Esophagus squamous epithelium (tissue), 5 donors: ENCODE measurements around the gene ARMC7. TPM values are rescaled to one million over a fixed set of nuclear protein-coding genes. Genes with fewer than 3 reads are reported as not detected.

Experiments used
- DNase-seq: peaks from one replicate; lab custom pipeline; 2025; lab: John Stamatoyannopoulos, UW
- H3K27ac ChIP-seq, 4 donors: fragments of 200-600 bp; sonication (generic); one replicate each; pipeline ENCODE4 v1.5.1; 2016 to 2019; ENCODE audit warnings: mild to moderate bottlenecking in 1 of 4
- H3K27me3 ChIP-seq, 4 donors: fragments of 200-600 bp; sonication (generic); 1 replicate in 3 of 4; 2 replicates in 1 of 4; pipeline versions ENCODE4 v1.5.1 to v1.6.0; 2017 to 2021; ENCODE audit warnings: antibody characterized with exemption in 1 of 4
- H3K36me3 ChIP-seq, 3 donors: fragments of 200-600 bp; sonication (generic); one replicate each; pipeline ENCODE4 v1.5.1; 2016 to 2019
- H3K4me1 ChIP-seq, 3 donors: fragments of 200-600 bp; sonication (generic); one replicate each; pipeline ENCODE4 v1.5.1; 2017 to 2019
- H3K4me3 ChIP-seq, 4 donors: fragments of 200-600 bp; sonication (generic); 1 replicate in 3 of 4; 2 replicates in 1 of 4; pipeline ENCODE4 v1.5.1; 2016 to 2019; ENCODE audit warnings: mild to moderate bottlenecking in 2 of 4, moderate library complexity in 1 of 4
- H3K9me3 ChIP-seq, 3 donors: fragments of 200-600 bp; sonication (generic); one replicate each; pipeline ENCODE4 v1.5.1; 2016 to 2019
- CTCF ChIP-seq, 6 experiments: fragments of 450-650 bp in 4 of 6; fragments of 200-600 bp in 2 of 6; sonication (generic) in 2 of 6; IDR thresholded peaks; one replicate each; pipeline ENCODE4 v1.5.1; 2016 to 2019; ENCODE audit warnings: antibody characterized with exemption in 6 of 6, mild to moderate bottlenecking in 4 of 6, moderate library complexity in 4 of 6
- POLR2A ChIP-seq, 4 donors: fragments of 450-650 bp; IDR thresholded peaks; one replicate each; pipeline ENCODE4 v1.6.1; 2017; ENCODE audit warnings: antibody characterized with exemption in 4 of 4, mild to moderate bottlenecking in 4 of 4, moderate library complexity in 3 of 4
- WGBS, 2 donors: methylation state at CpG; one replicate each; pipeline ENCODE4 v1.1.5; 2018; 5-methylcytosine and 5-hydroxymethylcytosine counted together
- intact Hi-C: fragments of 100-400 bp; cut with DNase I; formaldehyde crosslinking; loops from one replicate; pipeline ENCODE4 v1.15.0; 2022
- total RNA-seq, 4 donors: library from RNA; depleted of rRNA; stranded (reverse); fragments of >200 nt; gene quantifications; one replicate each; pipeline ENCODE4 v1.1.0, GENCODE V29; 2016
- donor health status: DM: yes; HTN: yes; CAD: no.

The ARMC7 gene
- total RNA-seq, 4 donors from 2014 or later: 4.0 to 9.1 (median 5.3) TPM

GRCh38 chr17:75099881-75100595, 9.7 kb upstream of the ARMC7 start:
- Histone ChIP-seq H3K9me3 (no peaks in the 10 kb centered on the region), H3K27ac (no peak overlapping the region), H3K4me3 (no peak overlapping the region), H3K4me1 (peaks cover 2 to 29% (median 8%) of the 10 kb centered on the region in 3 donors), H3K36me3 (peaks cover 4 to 48% (median 7%) of the 10 kb centered on the region in 3 donors), H3K27me3 (no peaks in the 10 kb centered on the region)
- intact Hi-C loops: loop anchor here (10.0 kb wide), 1 partner anchor 135 kb away; no protein-coding TSS in a partner anchor
- DNase-seq: no peak
- no peak for TF ChIP-seq POLR2A (IDR thresholded peaks at IDR 0.05)
- TF ChIP-seq CTCF (IDR thresholded peaks at IDR 0.05): no peak
- 95 to 98% methylated on average over 10 to 20 of the region's 31 CpGs for WGBS, 2 donors

GRCh38 chr17:75102385-75102821, 7.4 kb upstream of the ARMC7 start:
- Histone ChIP-seq H3K4me3 (no peak overlapping the region), H3K36me3 (peaks cover 4 to 52% (median 7%) of the 10 kb centered on the region in 3 donors), H3K27me3 (no peaks in the 10 kb centered on the region), H3K9me3 (no peaks in the 10 kb centered on the region), H3K27ac (no peak overlapping the region), H3K4me1 (peaks cover 0 to 6% (median 0%) of the 10 kb centered on the region in 3 donors)
- no peak for TF ChIP-seq CTCF (IDR thresholded peaks at IDR 0.05)
- TF ChIP-seq POLR2A (IDR thresholded peaks at IDR 0.05): no peak
- WGBS, 2 donors: 54 to 62% methylated on average over 12 of the region's 12 CpGs
- DNase-seq: no peak
- intact Hi-C loops: loop anchor here (10.0 kb wide), 1 partner anchor 138 kb away; no protein-coding TSS in a partner anchor

GRCh38 chr17:75103601-75104554, 5.9 kb upstream of the ARMC7 start:
- TF ChIP-seq POLR2A (IDR thresholded peaks at IDR 0.05) (no peak), CTCF (IDR thresholded peaks at IDR 0.05) (no peak)
- H3K4me1 ChIP-seq: peaks cover under 1 to 4% (median 2%) of the 10 kb centered on the region in 3 donors
- H3K27me3 ChIP-seq: no peaks in the 10 kb centered on the region
- no peak overlapping the region for H3K27ac ChIP-seq
- peaks cover 4 to 40% (median 7%) of the 10 kb centered on the region in 3 donors for H3K36me3 ChIP-seq
- intact Hi-C loops: loop anchor here (10.0 kb wide), 1 partner anchor 139 kb away; no protein-coding TSS in a partner anchor
- no peak for DNase-seq
- no peak overlapping the region for H3K4me3 ChIP-seq
- no peaks in the 10 kb centered on the region for H3K9me3 ChIP-seq
- WGBS, 2 donors: 64 to 100% methylated on average over 3 to 9 of the region's 14 CpGs

- no peaks in the 10 kb centered on the region for H3K27me3 ChIP-seq
- no peak for DNase-seq
- no peaks in the 10 kb centered on the region for H3K9me3 ChIP-seq
- peaks cover 3 to 25% (median 4%) of the 10 kb centered on the region in 3 donors for H3K36me3 ChIP-seq
- 63 to 68% methylated on average over 13 to 19 of the region's 20 CpGs for WGBS, 2 donors
- no peak overlapping the region for H3K27ac ChIP-seq
- intact Hi-C loops: loop anchor here (10.0 kb wide), 1 partner anchor 141 kb away; no protein-coding TSS in a partner anchor
- TF ChIP-seq POLR2A (IDR thresholded peaks at IDR 0.05): no peak
- peak; percentile 64 to 88 (median 76) for TF ChIP-seq CTCF (IDR thresholded peaks at IDR 0.05)
- H3K4me3 ChIP-seq: no peak overlapping the region
- peaks cover 6 to 15% (median 9%) of the 10 kb centered on the region in 3 donors for H3K4me1 ChIP-seq
These were observed 4.4 kb upstream of the ARMC7 start for GRCh38 chr17:75105126-75106080.
